Activated T-helper 9 cell treated with anti-CD3 and anti-CD28 coated beads, Interleukin-2, amount 50 U/mL, for 16 hours (primary cell): ENCODE measurements around the gene SMCO4.
"Not testable (repeated sequence)": the region's sequence is repeated elsewhere in the genome, so short reads cannot be mapped to it uniquely, and the experiment has no call there.

Experiments
- DNase-seq: peaks from one replicate; pipeline ENCODE4 v3.0.0-alpha.2; 2020; ENCODE audit warnings: low read depth

SMCO4 gene

DNA sequence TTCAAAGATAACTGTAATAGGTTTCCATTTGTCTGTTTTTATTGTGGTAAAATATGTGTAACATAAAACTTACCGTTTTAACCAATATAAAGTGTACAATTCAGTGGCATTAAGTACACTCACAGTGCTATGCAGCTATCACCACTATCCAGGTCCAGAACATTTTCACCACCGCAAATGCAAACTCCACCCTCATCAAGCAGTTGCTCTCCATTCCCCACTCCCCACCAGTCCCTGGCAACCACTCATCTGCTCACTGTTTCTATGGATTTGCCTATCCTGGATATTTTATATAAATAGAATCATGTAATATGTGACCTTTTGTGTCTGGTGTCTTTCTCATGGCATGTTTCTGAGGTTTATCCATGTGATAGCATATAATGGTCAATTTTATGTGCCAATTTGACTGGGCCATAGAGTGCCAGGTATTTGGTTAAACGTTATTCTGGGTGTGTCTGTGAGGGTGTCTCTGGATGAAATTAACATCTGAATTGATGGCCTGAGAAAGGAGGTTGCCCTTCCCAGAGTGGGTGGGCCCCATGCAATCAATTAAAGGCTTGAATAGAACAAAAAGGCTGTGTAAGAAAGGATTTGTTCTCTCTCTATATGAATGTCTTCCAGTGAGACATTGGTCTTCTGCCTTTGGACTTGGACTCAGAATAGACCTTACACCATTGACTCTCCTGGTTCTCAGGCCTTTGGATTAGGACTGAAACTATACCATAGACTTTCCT lies 17.2 kb upstream of the SMCO4 start:
- DNase-seq: no peak

DNA sequence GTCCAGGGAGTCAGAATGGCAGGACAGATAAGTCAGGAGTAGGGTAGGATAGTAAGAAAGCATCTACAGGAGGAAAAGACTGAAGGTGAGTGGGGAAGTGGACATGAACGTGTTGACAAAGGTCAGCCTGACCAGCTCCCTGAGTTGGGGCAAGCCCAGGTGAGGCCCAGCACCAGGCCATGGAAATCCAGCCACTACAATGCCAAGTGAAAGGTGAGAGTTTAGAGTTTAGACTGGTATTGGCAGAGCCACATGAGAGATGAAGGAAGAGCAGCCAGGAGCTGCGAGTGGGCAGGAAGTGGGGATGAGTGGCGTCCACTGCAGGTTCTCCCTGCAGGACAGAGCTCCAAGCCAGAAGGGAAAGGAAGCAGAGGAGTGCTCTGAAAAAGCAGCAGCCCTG lies 16.5 kb upstream of the SMCO4 start:
- DNase-seq: no peak

DNA sequence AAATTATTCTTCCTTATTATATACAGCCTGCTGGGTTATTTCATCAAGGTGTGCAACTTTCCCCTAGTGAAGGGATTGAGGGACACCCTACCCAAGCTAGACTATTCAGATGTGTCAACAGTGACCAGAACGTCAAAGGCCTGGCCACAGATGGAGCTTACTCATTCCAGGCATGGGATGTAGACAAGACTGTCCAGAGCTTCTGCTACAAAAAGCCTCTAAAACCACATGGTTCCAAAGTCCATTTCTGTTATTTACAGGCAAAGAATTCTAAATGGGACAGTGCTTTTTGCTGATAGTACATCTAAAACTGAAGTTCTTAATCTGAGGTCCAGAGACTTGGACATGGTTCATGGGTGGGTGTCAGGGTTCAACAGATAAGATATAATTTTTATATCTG lies 9.7 kb upstream of the SMCO4 start:
- no peak for DNase-seq

DNA sequence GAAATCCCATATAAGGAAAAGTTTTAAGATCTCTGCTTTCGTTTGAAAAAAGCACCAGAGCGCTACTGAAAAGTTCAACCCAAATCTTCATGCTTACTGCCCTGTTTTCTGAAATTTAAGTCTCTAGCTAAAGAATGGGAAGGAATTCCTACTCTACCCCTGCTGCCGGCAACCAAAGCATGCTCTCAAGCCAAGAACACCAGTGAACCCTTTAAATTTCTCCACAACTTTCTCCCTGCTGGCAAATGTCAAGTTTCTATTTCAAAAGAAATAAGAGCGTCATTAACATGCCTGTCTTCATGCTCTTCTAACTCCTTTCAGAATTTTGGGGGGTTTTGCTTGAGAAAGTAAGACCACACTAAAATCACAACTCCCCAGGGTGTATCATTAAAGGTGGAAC lies 6.8 kb upstream of the SMCO4 start:
- no peak for DNase-seq

DNA sequence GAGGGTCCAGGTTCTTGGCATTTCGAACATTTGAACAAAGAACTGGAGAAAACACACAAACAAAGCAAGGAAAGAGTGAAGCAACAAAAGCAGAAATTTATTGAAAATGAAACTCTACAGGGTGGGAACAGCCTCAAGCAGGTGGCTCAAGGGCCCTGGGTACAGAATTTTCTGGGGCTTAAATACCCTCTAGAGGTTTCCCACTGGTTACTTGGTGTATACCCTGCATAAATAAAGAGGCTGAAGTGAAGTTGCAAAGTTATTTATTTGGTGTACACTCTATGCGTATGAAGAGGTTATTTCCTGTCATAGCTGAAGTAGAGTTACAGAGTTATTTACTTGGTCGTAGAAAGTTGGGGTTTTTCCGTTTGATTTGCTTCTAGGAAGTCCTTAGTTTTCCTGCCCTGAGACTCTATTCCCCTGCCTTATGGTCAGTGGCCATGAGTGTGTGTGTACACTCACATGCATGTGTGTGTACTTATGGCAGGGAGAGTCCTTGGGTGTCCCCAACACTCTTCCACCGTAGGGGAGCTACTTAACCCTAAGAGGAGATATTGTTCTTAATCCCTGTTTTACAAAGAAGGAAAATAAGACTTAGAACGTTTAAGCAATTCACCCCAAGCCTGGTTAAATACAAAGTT lies 5.6 kb upstream of the SMCO4 start:
- DNase-seq: no peak

DNA sequence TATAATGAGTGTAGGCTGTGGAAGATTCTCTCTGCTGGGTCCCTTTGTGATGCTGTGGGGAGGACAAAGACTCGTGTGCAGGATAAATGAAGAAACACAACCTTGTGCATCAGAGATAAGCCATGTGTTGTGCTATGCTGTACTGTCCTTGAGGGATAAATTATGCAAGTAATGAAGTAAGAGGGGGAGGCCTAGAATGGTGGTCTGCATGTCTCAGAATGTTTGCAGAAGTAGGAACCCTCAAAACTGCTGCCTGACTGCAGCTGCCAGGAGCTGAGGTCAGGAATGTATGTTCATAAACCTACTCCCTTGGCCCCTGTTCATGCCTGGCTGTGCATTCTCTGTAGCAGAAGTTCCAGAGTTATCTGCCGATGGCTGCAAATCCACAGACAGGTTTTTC lies 4.6 kb upstream of the SMCO4 start:
- DNase-seq: no peak

DNA sequence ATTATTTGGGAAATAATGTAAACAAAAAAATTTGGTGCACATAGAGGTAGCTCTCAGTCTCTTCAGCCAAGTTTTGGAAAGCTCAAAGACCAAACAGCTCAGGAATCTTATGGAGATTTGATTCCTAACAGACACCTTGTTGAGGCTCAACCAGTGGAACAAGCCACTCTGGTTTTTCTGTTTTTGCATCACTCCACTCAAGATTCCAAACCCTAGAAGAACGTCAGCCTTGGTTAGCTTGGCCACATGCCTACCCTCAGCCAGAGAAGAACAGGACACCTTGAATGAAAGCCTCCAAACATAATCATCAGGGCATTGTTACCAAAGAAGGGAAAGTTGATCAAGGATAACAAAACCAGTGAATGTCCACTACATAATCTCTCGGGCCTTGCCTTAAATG lies 3.8 kb upstream of the SMCO4 start:
- DNase-seq: no peak

DNA sequence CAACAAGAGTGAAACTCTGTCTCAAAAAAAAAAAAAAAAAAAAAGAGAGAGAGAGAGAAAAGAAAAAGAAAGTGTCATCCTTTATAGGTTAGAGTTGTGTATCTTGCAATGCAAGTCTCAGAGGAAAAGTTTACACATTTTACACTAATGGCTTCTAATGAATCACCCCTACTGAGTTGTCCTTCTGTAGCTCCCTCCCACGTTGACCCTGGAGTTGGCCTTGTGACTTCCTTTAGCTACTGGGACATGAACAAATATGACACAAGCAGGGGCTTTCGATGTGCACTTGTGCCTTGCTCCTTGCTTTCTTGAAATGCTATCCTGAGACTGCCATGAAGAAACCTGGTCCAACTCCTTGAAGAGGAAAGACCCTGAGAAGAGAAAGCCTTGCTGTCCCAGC lies 2.4 kb upstream of the SMCO4 start:
- DNase-seq: no peak

DNA sequence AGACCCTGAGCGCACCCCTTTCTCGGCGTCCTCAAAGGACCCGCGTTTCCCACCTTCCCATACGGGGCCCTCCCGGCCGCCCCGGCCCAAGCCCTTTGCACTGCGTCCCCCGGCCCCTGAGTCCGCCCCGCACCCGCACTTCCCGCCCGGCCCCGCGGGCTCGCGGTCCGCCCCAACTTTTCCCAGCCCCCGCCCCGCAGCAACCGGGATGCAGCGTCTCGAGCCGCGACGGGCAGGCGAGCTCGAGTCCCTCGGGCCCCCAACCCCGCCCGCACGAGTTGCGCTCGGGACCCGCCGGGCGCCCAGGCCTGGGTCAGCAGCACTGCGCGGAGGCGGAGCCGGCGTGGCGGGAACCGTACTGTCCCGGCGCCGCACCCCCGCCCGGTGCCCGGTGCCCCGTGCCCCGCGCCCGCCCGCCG lies 371 bp downstream of the SMCO4 start:
- peak; percentile 10 for DNase-seq

DNA sequence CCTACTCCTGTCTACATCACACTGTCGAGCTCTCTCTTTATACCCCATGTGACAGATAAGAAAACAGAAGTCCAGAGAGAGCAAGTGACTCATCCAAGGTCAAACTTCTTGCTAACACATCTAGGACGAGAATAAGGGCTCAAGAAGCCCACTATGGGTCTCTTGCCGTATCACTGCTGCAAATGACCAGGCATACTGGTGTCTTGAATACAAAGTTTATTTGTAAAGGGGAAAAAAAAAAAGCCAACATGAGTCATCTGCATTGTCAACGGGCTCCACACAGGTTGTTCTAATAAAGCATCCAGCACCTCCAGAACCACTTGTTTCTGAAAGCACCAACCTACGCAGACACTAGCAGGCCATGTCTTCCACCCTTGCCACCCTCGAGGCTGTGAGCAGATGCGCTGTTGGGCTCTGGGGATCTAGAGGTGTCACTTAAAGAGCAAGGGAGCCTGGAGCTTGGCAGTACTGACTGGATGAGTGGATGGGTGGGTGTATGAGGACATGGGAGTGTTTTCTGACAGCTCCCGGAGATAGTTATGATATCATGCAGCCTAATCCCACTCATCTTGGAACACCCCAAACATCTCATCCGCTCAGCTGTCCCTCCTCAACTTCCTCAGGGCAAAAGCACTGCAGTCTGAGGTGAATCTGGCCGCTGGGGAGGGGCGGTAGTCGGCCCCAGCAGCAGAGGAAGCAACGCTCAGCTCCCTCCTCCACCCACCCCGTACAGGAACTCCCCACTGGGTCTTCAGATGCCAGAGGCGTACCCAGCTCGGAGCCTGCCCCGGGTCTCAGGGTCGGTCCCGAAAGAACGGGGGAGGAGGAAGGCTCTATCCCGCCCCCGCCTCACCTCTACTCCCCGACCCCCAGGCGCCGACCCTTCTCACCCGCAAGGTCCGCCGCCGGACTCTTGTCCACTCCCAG lies 1.0 kb downstream of the SMCO4 start:
- peak; percentile 22 for DNase-seq

DNA sequence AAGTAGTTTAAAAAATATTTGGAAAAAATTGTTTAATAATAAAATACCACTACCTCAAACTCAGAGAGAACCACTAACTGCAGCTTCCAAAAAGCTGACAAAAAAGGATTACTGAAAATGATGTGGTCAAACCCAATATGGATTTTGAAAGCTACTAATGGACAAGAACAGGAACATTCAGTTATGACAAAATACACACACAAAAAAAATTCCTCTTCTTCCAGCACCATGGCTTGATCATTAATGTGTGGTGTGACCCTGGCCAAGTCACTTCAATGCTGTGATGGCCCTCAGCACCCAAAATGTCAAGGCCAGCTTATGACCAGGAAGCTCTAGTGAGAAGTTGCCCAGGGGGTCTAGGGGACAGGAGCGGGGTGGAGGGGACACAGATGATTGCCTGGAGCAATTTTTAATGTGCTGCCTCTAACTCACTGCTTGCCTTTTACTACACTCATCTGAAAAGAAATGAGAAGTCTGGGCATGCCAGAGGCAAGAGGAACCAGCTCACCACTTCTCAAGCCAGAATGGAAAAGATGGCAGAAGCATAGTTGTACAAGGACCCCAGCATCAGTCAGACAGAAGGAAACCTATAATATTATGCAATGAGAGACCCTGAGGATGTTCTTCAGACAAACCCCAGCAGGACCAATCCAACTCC lies 2.2 kb downstream of the SMCO4 start:
- DNase-seq: no peak

DNA sequence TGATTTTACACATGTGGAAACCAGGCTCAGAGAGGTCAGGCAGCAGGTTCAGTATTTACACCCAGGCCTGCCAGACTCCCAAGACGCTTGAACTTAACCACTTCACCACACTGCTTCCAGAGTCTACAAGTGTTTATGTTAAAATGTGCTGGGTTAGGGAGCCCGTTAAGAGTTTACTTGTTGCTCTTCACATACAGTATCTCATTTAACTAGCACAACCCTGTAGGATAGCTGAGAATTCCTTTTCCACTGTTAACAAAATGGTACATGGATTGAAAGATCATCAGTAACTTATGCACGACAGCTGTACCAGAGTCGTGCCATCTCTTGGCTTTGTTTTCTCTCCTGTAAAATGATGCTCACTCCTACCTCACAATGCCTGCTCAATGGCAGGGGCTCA lies 2.9 kb downstream of the SMCO4 start:
- no peak for DNase-seq

DNA sequence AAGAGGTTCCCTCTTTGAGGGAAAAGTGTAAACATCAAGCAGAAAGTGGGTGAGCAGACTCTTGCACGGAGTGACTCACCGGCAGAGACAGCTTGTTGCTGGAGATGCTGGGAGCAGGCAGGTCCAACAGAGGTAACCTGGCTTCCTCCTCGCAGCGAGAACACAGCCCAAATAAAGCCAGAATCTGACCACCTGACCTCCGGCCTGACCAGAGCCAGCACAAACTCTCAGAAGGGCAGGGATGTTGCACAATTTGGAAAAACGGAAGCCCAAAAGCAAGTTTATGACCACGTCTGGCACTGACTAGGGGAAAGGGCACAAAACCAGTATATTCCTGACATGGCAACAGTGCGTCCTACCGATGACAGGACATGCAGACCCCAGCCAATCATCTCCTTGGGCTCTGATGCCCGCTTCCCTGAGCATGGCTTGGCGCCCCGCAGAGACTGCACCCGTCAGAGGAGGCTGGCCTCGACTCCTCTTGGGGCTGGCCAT lies 5.4 kb downstream of the SMCO4 start:
- no peak for DNase-seq

DNA sequence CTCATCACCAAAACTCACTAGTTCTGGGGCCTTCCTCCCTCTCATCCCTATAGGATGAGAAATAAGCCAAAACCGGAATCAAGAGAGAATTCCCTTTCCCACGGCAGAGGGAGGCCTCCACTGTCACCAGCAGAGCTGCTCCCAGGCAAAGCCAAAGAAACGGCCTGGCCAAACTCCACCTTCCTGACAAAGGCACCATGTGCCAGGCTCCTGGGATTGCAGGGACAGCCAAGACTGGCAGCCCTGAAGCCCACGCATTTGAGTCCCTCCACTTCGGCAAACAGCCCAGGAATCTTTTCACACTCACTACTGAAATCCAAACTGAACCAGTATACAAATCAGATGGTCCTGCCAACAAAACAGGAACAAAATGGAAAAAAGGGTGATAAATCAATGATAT lies 6.1 kb downstream of the SMCO4 start:
- no peak for DNase-seq

DNA sequence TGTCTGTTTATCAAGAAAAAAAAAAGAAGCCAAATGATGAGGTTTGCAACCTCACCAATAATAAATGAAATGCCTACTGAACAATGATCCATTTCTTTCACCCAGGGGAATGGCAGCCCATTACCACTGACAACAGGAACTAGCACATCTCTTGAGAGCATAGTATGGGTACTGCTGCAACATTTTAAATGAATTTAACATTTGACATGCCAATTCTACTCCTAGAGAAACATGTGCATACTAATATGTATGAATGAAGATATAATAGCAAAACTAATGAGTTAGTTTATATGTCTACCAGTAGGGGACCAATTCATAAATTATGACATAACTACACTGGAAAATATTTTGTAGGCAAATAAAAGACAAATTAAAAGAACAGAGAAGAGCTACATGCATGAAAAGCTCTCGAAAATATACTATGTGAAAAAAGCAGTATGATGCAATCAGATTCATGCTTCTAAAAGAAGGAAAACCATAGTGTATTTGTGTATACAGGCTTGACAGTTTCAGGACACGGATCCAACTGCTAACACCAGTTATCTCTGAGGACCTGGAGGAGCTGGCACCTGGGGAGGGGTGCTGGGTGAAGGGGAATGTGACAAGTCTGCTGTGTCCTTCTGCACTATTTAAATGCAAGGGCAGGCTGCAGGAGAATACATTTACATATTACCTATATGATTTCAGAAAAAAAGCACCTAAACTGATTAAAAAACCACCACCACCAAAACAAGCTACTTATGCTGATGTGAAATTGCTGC lies 6.9 kb downstream of the SMCO4 start:
- DNase-seq: no peak

DNA sequence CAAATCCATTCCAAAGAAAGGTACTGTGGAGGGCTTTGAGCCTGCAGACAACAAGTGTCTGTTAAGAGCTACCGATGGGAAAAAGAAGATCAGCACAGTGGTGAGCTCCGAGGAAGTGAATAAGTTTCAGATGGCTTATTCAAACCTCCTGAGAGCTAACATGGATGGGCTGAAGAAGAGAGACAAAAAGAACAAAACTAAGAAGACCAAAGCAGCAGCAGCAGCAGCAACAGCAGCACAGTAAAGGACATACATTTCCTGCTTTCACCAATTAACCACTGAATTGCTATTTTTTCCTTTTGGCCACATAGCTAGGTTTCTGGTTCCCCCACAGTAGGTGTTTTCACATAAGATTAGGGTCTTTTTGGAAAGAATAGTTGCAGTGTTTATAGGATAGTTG lies 7.6 kb downstream of the SMCO4 start:
- not testable (repeated sequence) for DNase-seq

DNA sequence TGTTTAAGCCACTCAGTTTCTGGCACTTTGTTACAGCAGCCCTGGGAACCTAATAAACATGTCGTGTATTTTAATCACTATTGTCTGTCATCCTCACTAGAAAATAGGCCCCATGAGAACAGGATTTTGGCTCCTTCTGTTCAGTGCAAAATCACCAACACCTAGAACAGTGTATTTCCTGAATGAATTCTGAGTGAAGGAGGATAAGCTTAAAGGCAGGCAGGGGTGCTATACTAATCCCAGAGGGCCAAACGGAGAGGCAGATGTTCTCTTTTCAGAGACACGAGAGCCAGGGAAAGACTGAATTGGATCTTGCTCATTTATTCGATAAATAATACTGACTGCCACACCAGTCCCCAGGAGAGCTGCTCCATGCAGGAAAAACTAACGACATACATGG lies 10.4 kb downstream of the SMCO4 start:
- no peak for DNase-seq

DNA sequence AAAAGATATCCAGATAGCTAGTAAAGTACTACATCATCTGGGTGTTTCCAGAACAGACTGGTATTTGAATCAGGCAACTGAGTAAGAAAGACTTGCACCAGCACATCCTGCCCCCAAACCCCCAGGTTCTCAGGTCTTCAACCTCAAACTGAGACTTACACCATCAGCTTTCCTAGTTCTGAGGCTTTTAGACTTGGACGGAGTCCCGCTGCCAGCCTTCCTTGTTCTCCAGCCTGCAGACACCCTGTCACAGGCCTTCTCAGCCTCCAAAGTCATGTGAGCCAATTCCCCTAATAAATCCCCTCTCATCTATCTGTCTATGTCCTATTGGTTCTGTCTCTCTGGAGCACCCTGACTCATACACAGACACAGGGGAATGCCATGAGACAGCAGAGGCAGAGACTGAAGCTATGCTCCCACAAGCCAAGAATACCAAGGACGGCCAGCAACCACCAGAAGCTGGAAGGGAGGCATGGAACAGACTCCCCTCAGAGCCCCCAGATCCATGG lies 10.9 kb downstream of the SMCO4 start:
- DNase-seq: no peak

DNA sequence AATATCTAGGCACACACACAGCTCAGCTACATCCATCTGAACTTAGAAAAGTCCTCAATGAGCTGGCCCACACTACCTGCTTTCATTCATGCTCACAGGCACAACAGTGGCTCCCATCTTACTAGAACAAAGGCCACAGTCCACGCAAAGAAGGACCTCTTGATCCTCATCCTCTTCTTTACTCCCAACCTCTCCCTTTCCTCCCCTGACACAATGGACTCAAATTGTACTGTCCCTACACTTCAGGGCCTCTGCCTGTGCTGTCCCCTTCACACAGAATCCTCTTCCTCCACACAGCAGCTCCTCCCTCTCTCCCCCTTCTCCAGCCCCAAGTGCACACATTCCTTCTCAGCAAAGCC lies 12.7 kb downstream of the SMCO4 start:
- DNase-seq: no peak

DNA sequence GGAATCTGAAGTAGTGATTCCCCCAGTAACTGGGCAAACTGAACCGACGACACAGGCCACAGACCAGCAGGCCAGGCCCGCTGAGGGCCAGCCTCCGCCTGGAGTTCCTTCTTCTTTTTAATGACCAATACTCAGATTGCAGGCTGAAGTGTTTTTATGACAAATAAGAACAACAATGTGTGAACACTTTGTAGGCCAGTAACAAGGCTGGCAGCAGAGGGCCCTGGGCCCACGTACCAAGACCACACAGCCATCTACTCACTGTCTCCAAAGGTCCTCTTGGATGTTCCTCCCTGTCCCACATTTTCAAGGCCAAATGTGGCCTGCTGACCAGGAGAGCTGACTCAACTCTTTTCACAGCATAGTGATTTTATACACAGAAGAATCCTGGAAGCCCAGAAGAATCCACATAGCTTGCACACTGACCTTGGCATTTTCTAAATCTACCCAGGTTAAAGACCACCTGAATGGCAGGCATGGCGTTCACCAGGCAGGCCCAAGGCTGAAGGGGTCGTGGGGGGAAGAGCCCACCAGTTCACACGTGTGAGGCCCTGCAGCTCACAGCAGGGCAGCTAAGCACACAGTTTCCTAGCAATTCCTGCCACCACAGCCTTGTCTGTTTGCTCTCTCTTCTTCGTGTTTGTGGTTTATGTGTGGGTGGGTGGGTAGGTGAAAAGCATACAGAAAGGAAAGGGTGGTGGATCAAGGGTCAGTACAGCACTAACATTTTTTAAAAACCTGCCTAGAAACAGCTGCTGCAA lies 13.3 kb downstream of the SMCO4 start:
- no peak for DNase-seq
